Stomach (tissue), 9 donors: ENCODE data around the gene OMD. TPM values are rescaled to one million over a fixed set of nuclear protein-coding genes. Genes with fewer than 3 reads are reported as not detected.

Experiments used
- DNase-seq, 2 donors: peaks; one replicate each; pipeline versions ENCODE4 v3.0.0 to v3.0.0-alpha.2; 2013 to 2019
- H3K27ac ChIP-seq, 5 donors: fragments of 200-600 bp in 4 of 5; sonication (generic) in 4 of 5; one replicate each; pipeline ENCODE4 v1.5.1; 2013 to 2019; ENCODE audit warnings: mild to moderate bottlenecking in 1 of 5, moderate library complexity in 1 of 5
- H3K27me3 ChIP-seq, 3 donors: fragments of 200-600 bp; sonication (generic); one replicate each; pipeline ENCODE4 v1.5.1; 2017 to 2019; ENCODE audit warnings: mixed run types in 1 of 3
- H3K36me3 ChIP-seq, 4 donors: fragments of 200-600 bp; sonication (generic); 1 replicate in 3 of 4; 2 replicates in 1 of 4; pipeline ENCODE4 v1.5.1; 2016 to 2019
- H3K4me1 ChIP-seq, 4 donors: fragments of 200-600 bp; sonication (generic); one replicate each; pipeline ENCODE4 v1.5.1; 2016 to 2019
- H3K4me3 ChIP-seq, 4 donors: fragments of 200-600 bp; sonication (generic) in 3 of 4; one replicate each; pipeline ENCODE4 v1.5.1; 2016 to 2019; ENCODE audit warnings: mild to moderate bottlenecking in 1 of 4
- H3K9me3 ChIP-seq, 4 donors: fragments of 200-600 bp; sonication (generic); one replicate each; pipeline ENCODE4 v1.5.1; 2016 to 2019
- EP300 ChIP-seq: sonication (generic); formaldehyde crosslinking; IDR thresholded peaks from one replicate; pipeline ENCODE4 v1.6.1; 2017; ENCODE audit warnings: antibody characterized with exemption
- POLR2A ChIP-seq, 4 donors: fragments of 450-650 bp; IDR thresholded peaks; one replicate each; pipeline ENCODE4 v1.6.1; 2016; ENCODE audit warnings: antibody characterized with exemption in 4 of 4, control low read depth in 2 of 4, mild to moderate bottlenecking in 1 of 4, moderate library complexity in 1 of 4
- POLR2AphosphoS5 ChIP-seq, 3 donors: sonication (generic); formaldehyde crosslinking; IDR thresholded peaks; one replicate each; pipeline ENCODE4 v1.6.1; 2016; ENCODE audit warnings: antibody characterized with exemption in 3 of 3
- WGBS, 5 donors: extraction: QIAGEN DNeasy Blood & Tissue Kit in 3 of 5; methylation state at CpG; one replicate each; pipeline versions ENCODE4 v1.1.5 to v1.1.7; 2013 to 2018; 5-methylcytosine and 5-hydroxymethylcytosine counted together
- intact Hi-C: fragments of 100-400 bp; cut with DNase I; formaldehyde crosslinking; loops from one replicate; pipeline ENCODE4 v1.15.1; 2023; ENCODE audit warnings: low total_unique reads
- polyA plus RNA-seq, 3 donors: library from polyadenylated mRNA; stranded (reverse); fragments of 200-250 nt; gene quantifications; one replicate each; pipeline ENCODE4 v1.2.3, GENCODE V29; 2013
- total RNA-seq, 5 donors: library from RNA; depleted of rRNA; stranded (reverse); fragments of >200 nt; gene quantifications; one replicate each; pipeline versions ENCODE4 v1.1.0 to v1.2.3, GENCODE V29; 2014 to 2016
- TF ChIP-seq, protein P1 (sequence below), 7 experiments: fragments of 450-650 bp in 4 of 7; fragments of 200-600 bp in 3 of 7; sonication (generic) in 3 of 7; IDR thresholded peaks; one replicate each; pipeline ENCODE4 v1.5.1; 2016 to 2019; ENCODE audit warnings: antibody characterized with exemption in 7 of 7, control low read depth in 2 of 7, mild to moderate bottlenecking in 1 of 7
- donor health status: healthy with polysubstance abuse.
- donor health status: Bipolar disorder and iron deficiency.
- donor health status: healthy.

The OMD gene
- total and polyA plus RNA-seq, 8 donors, result 0.56 to 18.9 (median 2.9) TPM

- intact Hi-C loops, result no loop called here
- H3K36me3 ChIP-seq, result no peaks in the 10 kb centered on the region
- H3K4me1 ChIP-seq, result no peaks in the 10 kb centered on the region
- TF ChIP-seq, protein P1, sequence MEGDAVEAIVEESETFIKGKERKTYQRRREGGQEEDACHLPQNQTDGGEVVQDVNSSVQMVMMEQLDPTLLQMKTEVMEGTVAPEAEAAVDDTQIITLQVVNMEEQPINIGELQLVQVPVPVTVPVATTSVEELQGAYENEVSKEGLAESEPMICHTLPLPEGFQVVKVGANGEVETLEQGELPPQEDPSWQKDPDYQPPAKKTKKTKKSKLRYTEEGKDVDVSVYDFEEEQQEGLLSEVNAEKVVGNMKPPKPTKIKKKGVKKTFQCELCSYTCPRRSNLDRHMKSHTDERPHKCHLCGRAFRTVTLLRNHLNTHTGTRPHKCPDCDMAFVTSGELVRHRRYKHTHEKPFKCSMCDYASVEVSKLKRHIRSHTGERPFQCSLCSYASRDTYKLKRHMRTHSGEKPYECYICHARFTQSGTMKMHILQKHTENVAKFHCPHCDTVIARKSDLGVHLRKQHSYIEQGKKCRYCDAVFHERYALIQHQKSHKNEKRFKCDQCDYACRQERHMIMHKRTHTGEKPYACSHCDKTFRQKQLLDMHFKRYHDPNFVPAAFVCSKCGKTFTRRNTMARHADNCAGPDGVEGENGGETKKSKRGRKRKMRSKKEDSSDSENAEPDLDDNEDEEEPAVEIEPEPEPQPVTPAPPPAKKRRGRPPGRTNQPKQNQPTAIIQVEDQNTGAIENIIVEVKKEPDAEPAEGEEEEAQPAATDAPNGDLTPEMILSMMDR (IDR thresholded peaks at IDR 0.05), result no peak
- no peak for TF ChIP-seq POLR2AphosphoS5 (IDR thresholded peaks at IDR 0.05)
- no peak for TF ChIP-seq POLR2A (IDR thresholded peaks at IDR 0.05)
- TF ChIP-seq EP300, result no peak
- H3K27me3 ChIP-seq, result no peaks in the 10 kb centered on the region
- no peak for DNase-seq
- peaks cover 0 to 10% (median 2%) of the 10 kb centered on the region in 4 donors for H3K9me3 ChIP-seq
- no peak overlapping the region for H3K27ac ChIP-seq
- H3K4me3 ChIP-seq, result no peak overlapping the region
- WGBS, 5 donors, result 66 to 85% (median 84%) methylated on average over 7 of the region's 7 CpGs
Measured at GRCh38 chr9:92378865-92379560, 45.3 kb downstream of the OMD start.

GRCh38 chr9:92377876-92378275 lies 46.4 kb downstream of the OMD start:
- Histone ChIP-seq H3K27ac (no peak overlapping the region), H3K9me3 (peaks cover 0 to 18% (median 11%) of the 10 kb centered on the region in 4 donors), H3K36me3 (no peaks in the 10 kb centered on the region), H3K27me3 (no peaks in the 10 kb centered on the region), H3K4me1 (no peaks in the 10 kb centered on the region), H3K4me3 (no peak overlapping the region)
- no peak for TF ChIP-seq POLR2AphosphoS5 (IDR thresholded peaks at IDR 0.05)
- no peak for TF ChIP-seq EP300
- TF ChIP-seq POLR2A (IDR thresholded peaks at IDR 0.05), result no peak
- TF ChIP-seq, protein P1 (IDR thresholded peaks at IDR 0.05), result no peak
- DNase-seq, result no peak
- intact Hi-C loops, result no loop called here
- 64 to 79% (median 70%) methylated on average over 2 of the region's 2 CpGs for WGBS, 5 donors

- intact Hi-C loops, result no loop called here
- no peak overlapping the region for H3K4me3 ChIP-seq
- no peak for TF ChIP-seq POLR2AphosphoS5 (IDR thresholded peaks at IDR 0.05)
- TF ChIP-seq, protein P1 (IDR thresholded peaks at IDR 0.05), result no peak
- no peak for TF ChIP-seq EP300
- TF ChIP-seq POLR2A (IDR thresholded peaks at IDR 0.05), result no peak
- peaks cover 0 to 18% (median 11%) of the 10 kb centered on the region in 4 donors for H3K9me3 ChIP-seq
- 97 to 100% (median 98%) methylated on average over 2 of the region's 2 CpGs for WGBS, 5 donors
- no peaks in the 10 kb centered on the region for H3K27me3 ChIP-seq
- H3K4me1 ChIP-seq, result no peaks in the 10 kb centered on the region
- H3K27ac ChIP-seq, result no peak overlapping the region
- H3K36me3 ChIP-seq, result no peaks in the 10 kb centered on the region
- no peak for DNase-seq
Measured at GRCh38 chr9:92373167-92373566, 51.1 kb downstream of the OMD start.

DNA sequence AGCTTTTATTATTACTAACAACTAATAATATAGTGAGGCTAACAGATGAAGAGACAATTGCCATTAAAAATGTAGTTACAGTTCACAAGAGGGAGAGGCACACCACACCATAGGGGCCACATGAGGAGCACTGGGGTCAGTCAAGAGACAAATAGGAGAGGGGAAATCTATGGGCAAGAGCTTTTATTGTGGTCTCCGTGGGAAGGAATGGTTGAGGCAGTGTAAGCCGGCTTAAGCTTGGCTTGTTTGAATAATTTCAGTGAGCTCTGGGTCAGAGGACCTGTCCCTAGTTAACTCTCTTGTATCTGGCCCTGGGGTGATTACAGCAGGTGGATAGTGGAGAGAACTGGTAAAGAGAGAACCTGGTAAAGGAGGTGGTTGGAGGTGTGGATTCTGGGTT lies 55.2 kb downstream of the OMD start:
- TF ChIP-seq POLR2AphosphoS5 (IDR thresholded peaks at IDR 0.05), result no peak
- TF ChIP-seq POLR2A (IDR thresholded peaks at IDR 0.05), result no peak
- no peak for TF ChIP-seq EP300
- H3K4me3 ChIP-seq, result no peak overlapping the region
- no peaks in the 10 kb centered on the region for H3K27me3 ChIP-seq
- no peaks in the 10 kb centered on the region for H3K4me1 ChIP-seq
- H3K36me3 ChIP-seq, result no peaks in the 10 kb centered on the region
- DNase-seq, result no peak
- H3K9me3 ChIP-seq, result peaks cover 0 to 12% (median 6%) of the 10 kb centered on the region in 4 donors
- 43 to 70% (median 53%) methylated on average over 2 of the region's 2 CpGs for WGBS, 5 donors
- no peak overlapping the region for H3K27ac ChIP-seq
- intact Hi-C loops, result no loop called here

Other genes starting within 250 kb of the OMD start
- gene IARS1, start 130.8 kb downstream of the OMD start, total RNA-seq, result 100 to 1,000 TPM in 3 of 5 donors, 10 to 100 TPM in 2; 59.5 to 328 (median 118) TPM
- 10 to 100 TPM; 11.0 to 22.2 (median 20.2) TPM for gene IARS1, start 130.8 kb downstream of the OMD start, polyA plus RNA-seq
- gene NOL8, start 99.1 kb downstream of the OMD start, total RNA-seq, result 10 to 100 TPM; 20.4 to 75.4 (median 32.1) TPM
- 10 to 100 TPM; 11.9 to 22.2 (median 14.7) TPM for gene NOL8, start 99.1 kb downstream of the OMD start, polyA plus RNA-seq
- gene CENPP, start 98.5 kb downstream of the OMD start, total RNA-seq, result 10 to 100 TPM in 2 of 5 donors, 1 to 10 TPM in 3; 1.3 to 37.9 (median 6.4) TPM
- 1 to 10 TPM; 1.4 to 2.9 (median 2.4) TPM for gene CENPP, start 98.5 kb downstream of the OMD start, polyA plus RNA-seq
- gene OGN, start 19.9 kb downstream of the OMD start, total RNA-seq, result 100 to 1,000 TPM in 1 of 5 donors, 10 to 100 TPM in 1, 1 to 10 TPM in 3; 4.6 to 138 (median 8.4) TPM
- gene OGN, start 19.9 kb downstream of the OMD start, polyA plus RNA-seq, result 1 to 10 TPM in 2 of 3 donors, under 1 TPM in 1; 0.87 to 10.0 (median 5.3) TPM
- 100 to 1,000 TPM in 1 of 5 donors, 10 to 100 TPM in 1, 1 to 10 TPM in 2, under 1 TPM in 1; 0.29 to 179 (median 9.9) TPM for gene ASPN, start 58.0 kb upstream of the OMD start, total RNA-seq
- 1 to 10 TPM; 1.2 to 8.7 (median 2.0) TPM for gene ASPN, start 58.0 kb upstream of the OMD start, polyA plus RNA-seq
- 10 to 100 TPM in 1 of 5 donors, 1 to 10 TPM in 1, under 1 TPM in 1, not detected in 2; 0.14 to 22.6 (median 1.2) TPM for gene ECM2, start 111.5 kb upstream of the OMD start, total RNA-seq
- 1 to 10 TPM in 1 of 3 donors, under 1 TPM in 2; 0.37 to 1.2 (median 0.90) TPM for gene ECM2, start 111.5 kb upstream of the OMD start, polyA plus RNA-seq
- gene IPPK, start 245.7 kb upstream of the OMD start, total RNA-seq, result 10 to 100 TPM in 4 of 5 donors, 1 to 10 TPM in 1; 1.4 to 14.6 (median 11.6) TPM
- gene IPPK, start 245.7 kb upstream of the OMD start, polyA plus RNA-seq, result 10 to 100 TPM in 1 of 3 donors, 1 to 10 TPM in 2; 2.7 to 17.1 (median 6.0) TPM